Coronary artery (tissue), 2 donors: ENCODE measurements around the gene ZNF384.
A peak's percentile ranks its signal among the peaks of the same experiment; 100 is the strongest.

Experiments
- DNase-seq: peaks from one replicate; pipeline ENCODE4 v3.0.0-alpha.2; 2017; ENCODE audit warnings: low spot score
- H3K27ac ChIP-seq, 2 donors: fragments of 200-600 bp; sonication (generic); one replicate each; pipeline ENCODE4 v1.5.1; 2016 to 2019
- H3K4me3 ChIP-seq: fragments of 200-600 bp; sonication (generic); 2 replicates; pipeline ENCODE4 v1.5.1; 2016; ENCODE audit warnings: mild to moderate bottlenecking, moderate library complexity
- TF ChIP-seq, protein P1 (sequence below): fragments of 200-600 bp; sonication (generic); IDR thresholded peaks from one replicate; pipeline ENCODE4 v1.5.1; 2019; ENCODE audit warnings: antibody characterized with exemption

Gene ZNF384

DNA sequence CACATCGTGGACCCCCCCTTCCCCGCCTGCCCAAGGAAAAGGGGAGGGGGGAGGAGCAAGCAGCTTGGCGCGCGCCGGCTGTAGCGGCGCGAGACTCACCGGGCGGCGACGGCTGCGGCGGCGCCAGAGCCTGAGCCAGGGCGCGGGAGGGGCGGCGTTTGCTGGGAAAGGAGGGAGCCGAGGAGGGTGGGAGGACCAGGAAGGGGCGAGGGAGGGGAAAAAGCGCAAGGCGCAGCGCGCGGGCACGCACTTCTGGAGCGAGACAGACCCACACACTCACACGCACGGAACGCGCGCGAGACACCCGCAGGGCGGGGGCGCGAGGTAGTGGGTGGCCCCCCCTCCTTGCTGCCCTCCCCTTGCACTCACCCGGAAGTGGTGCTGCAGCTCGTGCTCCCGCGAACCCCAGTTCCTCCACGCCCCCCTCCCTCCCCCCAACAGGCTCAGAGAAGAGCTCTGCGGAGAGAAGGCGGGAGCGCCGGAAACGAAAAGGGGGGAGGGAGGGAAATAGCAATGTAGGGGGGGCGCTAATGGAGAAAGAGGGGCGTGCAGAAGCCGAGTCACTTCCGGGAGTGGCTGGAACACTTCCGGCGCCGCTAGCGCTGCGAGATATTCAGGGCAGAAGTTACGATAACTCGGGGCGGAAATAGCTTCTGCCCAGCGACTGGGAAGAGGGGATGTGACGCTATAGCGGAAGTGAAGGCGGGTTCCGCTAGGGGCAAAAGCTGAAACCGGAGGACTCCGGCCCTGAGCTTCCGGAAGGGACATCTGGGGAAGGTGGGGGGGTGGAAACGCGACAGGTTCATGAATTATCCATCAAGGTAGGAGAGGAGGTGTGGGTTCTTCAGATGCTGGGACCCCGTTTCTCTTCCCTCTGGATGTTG is at the start of gene ZNF384:
Gene ZNF384 (minus strand): TSS at position 377 of the 884 bp plus-strand sequence. CDS start 9,855 bp downstream, outside the sequence.
- TF ChIP-seq, protein P1, sequence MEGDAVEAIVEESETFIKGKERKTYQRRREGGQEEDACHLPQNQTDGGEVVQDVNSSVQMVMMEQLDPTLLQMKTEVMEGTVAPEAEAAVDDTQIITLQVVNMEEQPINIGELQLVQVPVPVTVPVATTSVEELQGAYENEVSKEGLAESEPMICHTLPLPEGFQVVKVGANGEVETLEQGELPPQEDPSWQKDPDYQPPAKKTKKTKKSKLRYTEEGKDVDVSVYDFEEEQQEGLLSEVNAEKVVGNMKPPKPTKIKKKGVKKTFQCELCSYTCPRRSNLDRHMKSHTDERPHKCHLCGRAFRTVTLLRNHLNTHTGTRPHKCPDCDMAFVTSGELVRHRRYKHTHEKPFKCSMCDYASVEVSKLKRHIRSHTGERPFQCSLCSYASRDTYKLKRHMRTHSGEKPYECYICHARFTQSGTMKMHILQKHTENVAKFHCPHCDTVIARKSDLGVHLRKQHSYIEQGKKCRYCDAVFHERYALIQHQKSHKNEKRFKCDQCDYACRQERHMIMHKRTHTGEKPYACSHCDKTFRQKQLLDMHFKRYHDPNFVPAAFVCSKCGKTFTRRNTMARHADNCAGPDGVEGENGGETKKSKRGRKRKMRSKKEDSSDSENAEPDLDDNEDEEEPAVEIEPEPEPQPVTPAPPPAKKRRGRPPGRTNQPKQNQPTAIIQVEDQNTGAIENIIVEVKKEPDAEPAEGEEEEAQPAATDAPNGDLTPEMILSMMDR, result peak; percentile 21
- Histone ChIP-seq H3K27ac (peak within 1 kb of the TSS; percentile 97), H3K4me3 (peak within 1 kb of the TSS; percentile 88)
- peak; percentile 99 for DNase-seq

GRCh38 chr12:6736754-6737153 is 47.6 kb upstream of the ZNF384 start:
- no peak overlapping the region for H3K4me3 ChIP-seq
- TF ChIP-seq, protein P1, result no peak
- DNase-seq, result no peak

DNA sequence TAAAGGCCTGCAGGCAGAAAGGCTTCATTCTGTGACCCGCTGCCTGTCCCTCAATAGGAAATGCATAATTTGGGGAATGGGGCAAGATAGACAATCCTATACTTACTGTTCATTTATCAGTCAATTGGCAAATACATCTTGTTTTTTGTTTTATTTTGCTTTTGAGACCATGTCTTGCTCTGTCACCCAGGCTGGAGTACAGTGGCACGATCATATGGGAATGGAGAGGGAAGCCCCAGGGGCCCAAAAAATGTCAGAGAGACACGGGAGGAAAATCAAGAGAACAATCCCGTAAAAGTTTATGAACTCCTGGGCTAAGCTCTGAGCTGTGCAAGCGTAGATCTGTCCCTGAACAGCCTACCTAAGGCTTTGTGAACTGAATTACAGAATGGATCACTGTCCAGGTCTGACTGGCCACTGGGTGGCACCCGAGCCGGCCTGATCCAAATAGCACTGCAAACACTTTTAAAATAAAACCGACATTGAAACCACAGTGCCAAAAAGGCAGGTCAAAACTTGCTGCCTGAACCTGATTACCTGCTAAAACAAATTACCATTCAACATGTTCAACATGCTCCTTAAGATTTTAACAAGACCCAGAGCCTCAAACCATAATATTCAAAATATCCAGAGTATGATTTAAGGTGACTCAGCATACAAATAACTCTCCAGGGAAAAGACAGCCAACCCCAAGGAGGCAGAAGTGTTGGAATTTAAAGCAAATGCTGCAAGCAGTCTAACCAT is 46.4 kb upstream of the ZNF384 start:
- DNase-seq, result no peak
- H3K27ac ChIP-seq, result peak overlapping the region in 1 of 2 donors; percentile 31
- no peak overlapping the region for H3K4me3 ChIP-seq
- TF ChIP-seq, protein P1, result peak; percentile 52

More at GRCh38 chr12:6736754-6737153, 47.6 kb upstream of the ZNF384 start:
- no peak overlapping the region for H3K27ac ChIP-seq

DNA sequence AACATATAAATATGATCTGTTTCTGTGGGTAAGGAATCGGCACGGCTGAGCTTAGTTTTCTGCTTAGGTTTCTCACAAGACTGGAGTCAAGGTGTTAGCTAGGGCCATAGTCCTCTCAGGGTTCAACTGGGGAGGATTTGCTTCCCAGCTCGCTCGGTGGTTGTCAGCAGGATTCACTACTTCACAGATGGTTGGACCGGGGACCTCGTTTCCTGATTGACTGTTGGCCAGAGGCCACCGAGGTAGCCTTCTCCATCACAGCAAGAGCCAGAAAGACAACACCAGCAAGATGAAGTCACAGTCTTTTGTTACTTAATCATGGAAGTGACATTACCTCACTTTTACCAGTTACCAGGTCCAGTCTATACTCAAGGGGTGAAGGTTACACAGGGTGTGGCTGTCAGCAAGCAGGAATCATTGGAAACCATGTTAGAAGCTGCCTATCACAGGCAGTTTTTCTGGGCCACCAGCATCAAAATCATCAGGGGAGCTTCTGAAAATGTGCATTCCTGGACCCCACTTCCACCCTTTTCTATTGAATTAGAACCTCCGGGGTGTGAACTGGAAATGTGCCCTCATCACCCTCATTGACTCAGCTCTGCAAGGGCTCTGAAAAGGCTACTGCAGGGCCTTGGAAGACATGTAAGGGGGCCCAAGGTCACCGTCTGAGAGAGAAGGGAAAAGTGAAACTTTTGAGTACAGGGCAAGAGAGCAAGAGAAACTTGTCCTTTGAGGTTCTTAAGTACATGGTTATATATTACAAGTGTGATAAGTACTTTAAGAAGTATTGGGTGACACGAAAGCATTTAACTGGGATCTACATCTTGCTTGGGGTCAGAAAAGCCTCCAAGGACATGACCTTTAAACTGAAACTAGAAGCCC is 45.6 kb upstream of the ZNF384 start:
- Histone ChIP-seq H3K4me3 (no peak overlapping the region), H3K27ac (no peak overlapping the region)
- no peak for DNase-seq
- TF ChIP-seq, protein P1, result no peak

GRCh38 chr12:6730169-6730568 is 41.0 kb upstream of the ZNF384 start:
- Histone ChIP-seq H3K4me3 (no peak overlapping the region), H3K27ac (no peak overlapping the region)
- TF ChIP-seq, protein P1, result no peak
- DNase-seq, result no peak

DNA sequence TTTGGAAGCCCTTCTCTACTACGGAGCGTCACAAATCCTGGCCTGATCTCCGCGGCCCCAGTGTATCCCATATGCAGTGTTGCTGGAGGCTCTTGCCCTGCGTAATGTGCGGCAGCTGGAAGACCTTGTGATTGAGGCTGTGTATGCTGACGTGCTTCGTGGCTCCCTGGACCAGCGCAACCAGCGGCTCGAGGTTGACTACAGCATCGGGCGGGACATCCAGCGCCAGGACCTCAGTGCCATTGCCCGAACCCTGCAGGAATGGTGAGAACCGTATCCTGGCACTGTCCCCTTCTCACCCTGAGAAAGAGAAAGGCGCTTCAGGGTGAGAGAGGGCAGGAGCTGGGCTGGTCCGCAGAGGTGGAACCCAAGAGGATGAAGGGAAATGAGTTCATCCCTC is 40.0 kb upstream of the ZNF384 start:
- TF ChIP-seq, protein P1, result no peak
- no peak for DNase-seq

More for the DNA sequence above, 40.0 kb upstream of the ZNF384 start:
- no peak overlapping the region for H3K4me3 ChIP-seq
- no peak overlapping the region for H3K27ac ChIP-seq
